Muscle layer of duodenum (tissue), 2 donors: ENCODE measurements around the gene HABP4.

ENCODE experiments used
- H3K27ac ChIP-seq: one replicate; pipeline ENCODE4 v1.7.0; 2013; ENCODE audit warnings: mild to moderate bottlenecking, low read length
- H3K27me3 ChIP-seq: one replicate; pipeline ENCODE4 v1.7.0; 2013; ENCODE audit warnings: low read depth, mild to moderate bottlenecking, control low read depth, low read length
- H3K36me3 ChIP-seq, 2 donors: one replicate each; pipeline ENCODE4 v1.7.0; 2013; ENCODE audit warnings: low read length in 2 of 2, control low read depth in 1 of 2, mild to moderate bottlenecking in 1 of 2; ENCODE audit not compliant: insufficient read depth in 2 of 2, control insufficient read depth in 1 of 2
- H3K4me1 ChIP-seq, 2 donors: one replicate each; pipeline ENCODE4 v1.7.0; 2013; ENCODE audit warnings: low read length in 2 of 2, mild to moderate bottlenecking in 2 of 2, control low read depth in 1 of 2, moderate library complexity in 1 of 2; ENCODE audit not compliant: insufficient read depth in 2 of 2, control insufficient read depth in 1 of 2
- H3K4me3 ChIP-seq, 2 donors: one replicate each; pipeline ENCODE4 v1.7.0; 2013; ENCODE audit warnings: low read length in 2 of 2, low read depth in 1 of 2, mild to moderate bottlenecking in 1 of 2
- H3K9me3 ChIP-seq, 2 donors: one replicate each; pipeline ENCODE4 v1.7.0; 2013; ENCODE audit warnings: low read length in 2 of 2, control low read depth in 1 of 2, mild to moderate bottlenecking in 1 of 2; ENCODE audit not compliant: control insufficient read depth in 1 of 2
- donor health status: healthy.

The HABP4 gene

GRCh38 chr9:96460470-96460869 lies 10.5 kb downstream of the HABP4 start:
- Histone ChIP-seq H3K4me1 (no peaks in the 10 kb centered on the region), H3K9me3 (no peaks in the 10 kb centered on the region), H3K27me3 (no peaks in the 10 kb centered on the region), H3K27ac (no peak overlapping the region), H3K4me3 (no peak overlapping the region), H3K36me3 (peaks cover under 1 to 22% of the 10 kb centered on the region in 2 donors)

- Histone ChIP-seq H3K4me1 (no peaks in the 10 kb centered on the region), H3K27ac (no peak overlapping the region), H3K36me3 (peaks cover 5 to 26% of the 10 kb centered on the region in 2 donors), H3K9me3 (no peaks in the 10 kb centered on the region), H3K27me3 (no peaks in the 10 kb centered on the region), H3K4me3 (no peak overlapping the region)
Measured at GRCh38 chr9:96460882-96461281, 10.9 kb downstream of the HABP4 start.

- peaks cover 5 to 29% of the 10 kb centered on the region in 2 donors for H3K36me3 ChIP-seq
- no peaks in the 10 kb centered on the region for H3K9me3 ChIP-seq
- no peaks in the 10 kb centered on the region for H3K27me3 ChIP-seq
- H3K4me1 ChIP-seq, result no peaks in the 10 kb centered on the region
- no peak overlapping the region for H3K27ac ChIP-seq
- H3K4me3 ChIP-seq, result no peak overlapping the region
Measured at GRCh38 chr9:96461336-96461735, 11.4 kb downstream of the HABP4 start.

- Histone ChIP-seq H3K36me3 (peaks cover 5 to 38% of the 10 kb centered on the region in 2 donors), H3K27me3 (no peaks in the 10 kb centered on the region), H3K27ac (no peak overlapping the region), H3K9me3 (no peaks in the 10 kb centered on the region), H3K4me3 (no peak overlapping the region), H3K4me1 (no peaks in the 10 kb centered on the region)
Measured at GRCh38 chr9:96462541-96462940, 12.6 kb downstream of the HABP4 start.

- Histone ChIP-seq H3K36me3 (peaks cover 5 to 44% of the 10 kb centered on the region in 2 donors), H3K4me3 (no peak overlapping the region), H3K9me3 (no peaks in the 10 kb centered on the region), H3K27ac (no peak overlapping the region), H3K27me3 (no peaks in the 10 kb centered on the region), H3K4me1 (no peaks in the 10 kb centered on the region)
Measured at GRCh38 chr9:96464426-96464825, 14.5 kb downstream of the HABP4 start.

- Histone ChIP-seq H3K9me3 (no peaks in the 10 kb centered on the region), H3K4me3 (no peak overlapping the region), H3K27ac (no peak overlapping the region), H3K27me3 (no peaks in the 10 kb centered on the region), H3K4me1 (no peaks in the 10 kb centered on the region), H3K36me3 (peaks cover 9 to 56% of the 10 kb centered on the region in 2 donors)
Measured at GRCh38 chr9:96467784-96468183, 17.8 kb downstream of the HABP4 start.

GRCh38 chr9:96476013-96476412 lies 26.0 kb downstream of the HABP4 start:
- Histone ChIP-seq H3K36me3 (peaks cover 4 to 41% of the 10 kb centered on the region in 2 donors), H3K4me3 (no peak overlapping the region)

GRCh38 chr9:96476591-96476990 lies 26.6 kb downstream of the HABP4 start:
- Histone ChIP-seq H3K27ac (no peak overlapping the region), H3K4me3 (no peak overlapping the region), H3K4me1 (no peaks in the 10 kb centered on the region), H3K27me3 (no peaks in the 10 kb centered on the region), H3K9me3 (no peaks in the 10 kb centered on the region), H3K36me3 (peaks cover 4 to 35% of the 10 kb centered on the region in 2 donors)

More at GRCh38 chr9:96476013-96476412, 26.0 kb downstream of the HABP4 start:
- H3K4me1 ChIP-seq, result no peaks in the 10 kb centered on the region
- no peaks in the 10 kb centered on the region for H3K27me3 ChIP-seq
- H3K27ac ChIP-seq, result no peak overlapping the region
- no peaks in the 10 kb centered on the region for H3K9me3 ChIP-seq

- Histone ChIP-seq H3K9me3 (no peaks in the 10 kb centered on the region), H3K4me1 (peaks cover 0 to 4% of the 10 kb centered on the region in 2 donors), H3K27ac (no peak overlapping the region), H3K4me3 (no peak overlapping the region), H3K36me3 (peaks cover 0 to 15% of the 10 kb centered on the region in 2 donors), H3K27me3 (no peaks in the 10 kb centered on the region)
Measured at GRCh38 chr9:96478829-96479371, 28.9 kb downstream of the HABP4 start.

GRCh38 chr9:96480736-96481135 lies 30.8 kb downstream of the HABP4 start:
- peaks cover 0 to 11% of the 10 kb centered on the region in 2 donors for H3K36me3 ChIP-seq
- no peak overlapping the region for H3K27ac ChIP-seq
- H3K4me1 ChIP-seq, result peaks cover 0 to 7% of the 10 kb centered on the region in 2 donors
- no peaks in the 10 kb centered on the region for H3K27me3 ChIP-seq
- H3K9me3 ChIP-seq, result no peaks in the 10 kb centered on the region
- H3K4me3 ChIP-seq, result no peak overlapping the region

GRCh38 chr9:96482476-96482875 lies 32.5 kb downstream of the HABP4 start:
- Histone ChIP-seq H3K4me3 (no peak overlapping the region), H3K36me3 (peaks cover 0 to 6% of the 10 kb centered on the region in 2 donors), H3K4me1 (peaks cover 0 to 19% of the 10 kb centered on the region in 2 donors), H3K27ac (no peak overlapping the region), H3K9me3 (no peaks in the 10 kb centered on the region), H3K27me3 (no peaks in the 10 kb centered on the region)

- H3K9me3 ChIP-seq, result no peaks in the 10 kb centered on the region
- no peak overlapping the region for H3K4me3 ChIP-seq
- no peaks in the 10 kb centered on the region for H3K27me3 ChIP-seq
- peaks cover 0 to 8% of the 10 kb centered on the region in 2 donors for H3K36me3 ChIP-seq
- H3K4me1 ChIP-seq, result peaks cover 0 to 21% of the 10 kb centered on the region in 2 donors
- H3K27ac ChIP-seq, result no peak overlapping the region
Measured at GRCh38 chr9:96483197-96483596, 33.2 kb downstream of the HABP4 start.
